Small intestine (tissue), 7 donors: ENCODE measurements around the gene TSPAN9. TPM values are rescaled to one million over a fixed set of nuclear protein-coding genes. Genes with fewer than 3 reads are reported as not detected.

Source experiments
- DNase-seq, 2 donors: peaks; one replicate each; pipeline versions ENCODE4 v3.0.0 to v3.0.0-alpha.2; 2013
- FAIRE-seq: peaks from 2 replicates; lab custom pipeline; 2012; peaks lifted over from hg19 to GRCh38; lab: Jason Lieb, UNC
- H3K27ac ChIP-seq, 3 donors: one replicate each; pipeline ENCODE4 v1.5.1; 2013; ENCODE audit warnings: low read length in 2 of 3, mild to moderate bottlenecking in 2 of 3, control low read depth in 1 of 3, inconsistent platforms in 1 of 3, low read depth in 1 of 3, moderate library complexity in 1 of 3
- H3K27me3 ChIP-seq, 3 donors: one replicate each; pipeline ENCODE4 v1.6.1; 2013; ENCODE audit warnings: low read length in 3 of 3, inconsistent platforms in 1 of 3; ENCODE audit not compliant: control insufficient read depth in 3 of 3, insufficient read depth in 3 of 3
- H3K36me3 ChIP-seq, 3 donors: one replicate each; pipeline ENCODE4 v1.6.1; 2013; ENCODE audit warnings: low read length in 3 of 3, inconsistent platforms in 1 of 3, low read depth in 1 of 3, mild to moderate bottlenecking in 1 of 3, moderate library complexity in 1 of 3; ENCODE audit not compliant: control insufficient read depth in 3 of 3, insufficient read depth in 2 of 3
- H3K4me1 ChIP-seq, 3 donors: one replicate each; pipeline ENCODE4 v1.6.1; 2013; ENCODE audit warnings: low read length in 2 of 3, inconsistent platforms in 1 of 3, low read depth in 1 of 3, mild to moderate bottlenecking in 1 of 3, moderate library complexity in 1 of 3; ENCODE audit not compliant: control insufficient read depth in 3 of 3, insufficient read depth in 2 of 3
- H3K4me3 ChIP-seq, 3 donors: one replicate each; pipeline ENCODE4 v1.5.1; 2013; ENCODE audit warnings: low read length in 3 of 3, control low read depth in 1 of 3, inconsistent platforms in 1 of 3, low read depth in 1 of 3, mild to moderate bottlenecking in 1 of 3, moderate library complexity in 1 of 3
- H3K9me3 ChIP-seq, 2 donors: one replicate each; pipeline ENCODE4 v1.6.1; 2013; ENCODE audit warnings: low read depth in 1 of 2, low read length in 1 of 2; ENCODE audit not compliant: control insufficient read depth in 2 of 2, insufficient read depth in 1 of 2
- WGBS, 3 donors: extraction: QIAGEN DNeasy Blood & Tissue Kit; methylation state at CpG; one replicate each; pipeline ENCODE4 v1.1.7; 2013; 5-methylcytosine and 5-hydroxymethylcytosine counted together
- polyA plus RNA-seq, 4 donors: library from polyadenylated mRNA; stranded (reverse) in 3 of 4; unstranded in 1 of 4; fragments of 200-250 nt in 3 of 4; fragments of 120-200 nt in 1 of 4; gene quantifications; one replicate each; pipeline versions ENCODE4 v1.2.1 to v1.2.3, GENCODE V29; 2013
- donor health status: healthy with polysubstance abuse.
- donor health status: control.
- donor health status: control.
- donor health status: Bipolar disorder and iron deficiency.
- donor health status: healthy.

Gene TSPAN9
- polyA plus RNA-seq, 4 donors, result 1.3 to 25.5 (median 12.8) TPM

DNA sequence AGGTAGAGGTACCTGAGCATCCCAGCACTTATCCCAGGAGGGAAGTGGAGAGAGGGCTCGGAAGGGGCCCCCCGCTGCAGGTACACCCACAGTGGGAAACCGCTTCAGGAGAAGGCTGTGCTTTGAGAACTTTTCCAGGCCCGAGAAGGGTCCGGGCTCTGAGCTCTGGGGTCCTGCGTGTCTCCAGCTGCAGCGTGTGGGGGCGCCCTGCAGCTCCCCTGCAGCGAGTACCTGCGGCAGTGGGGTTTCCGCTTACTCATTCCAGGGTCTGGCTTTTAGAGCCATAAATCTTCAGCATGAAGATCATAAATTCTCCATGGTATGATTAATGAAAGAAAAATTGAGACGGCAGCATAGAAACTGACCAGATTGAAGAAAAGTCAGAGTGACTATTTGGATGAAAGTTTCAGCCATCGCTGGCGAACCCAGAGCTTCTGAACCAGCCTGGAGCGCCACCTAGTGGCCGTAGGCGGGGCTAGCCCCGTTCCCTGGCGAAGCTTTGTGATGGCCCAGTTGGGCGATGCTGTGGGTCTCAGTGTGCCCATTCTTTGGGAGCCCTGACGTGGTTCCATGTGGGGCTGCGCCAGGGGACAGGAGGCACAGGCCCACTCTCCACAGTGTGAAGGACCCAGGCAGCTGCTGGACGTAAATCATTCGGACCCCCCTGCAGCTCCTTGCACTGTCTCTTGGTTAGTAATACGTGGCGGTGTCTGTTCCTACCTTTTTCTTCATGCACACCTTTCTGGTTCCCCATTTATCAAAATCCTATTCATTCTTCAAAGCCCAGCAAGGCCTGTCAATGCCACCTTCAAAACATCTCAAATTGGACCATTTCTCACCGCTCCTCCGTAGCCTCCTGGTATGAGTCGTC lies 198.2 kb downstream of the TSPAN9 start:
- FAIRE-seq (no peak), DNase-seq (peak; percentile 45 to 74)
- peaks cover 0 to 12% (median 0%) of the 10 kb centered on the region in 3 donors for H3K36me3 ChIP-seq
- no peaks in the 10 kb centered on the region for H3K9me3 ChIP-seq
- 46 to 49% (median 48%) methylated on average over 29 of the region's 29 CpGs for WGBS, 3 donors
- H3K27me3 ChIP-seq, result no peaks in the 10 kb centered on the region
- H3K4me3 ChIP-seq, result no peak overlapping the region
- H3K4me1 ChIP-seq, result no peaks in the 10 kb centered on the region
- H3K27ac ChIP-seq, result no peak overlapping the region

DNA sequence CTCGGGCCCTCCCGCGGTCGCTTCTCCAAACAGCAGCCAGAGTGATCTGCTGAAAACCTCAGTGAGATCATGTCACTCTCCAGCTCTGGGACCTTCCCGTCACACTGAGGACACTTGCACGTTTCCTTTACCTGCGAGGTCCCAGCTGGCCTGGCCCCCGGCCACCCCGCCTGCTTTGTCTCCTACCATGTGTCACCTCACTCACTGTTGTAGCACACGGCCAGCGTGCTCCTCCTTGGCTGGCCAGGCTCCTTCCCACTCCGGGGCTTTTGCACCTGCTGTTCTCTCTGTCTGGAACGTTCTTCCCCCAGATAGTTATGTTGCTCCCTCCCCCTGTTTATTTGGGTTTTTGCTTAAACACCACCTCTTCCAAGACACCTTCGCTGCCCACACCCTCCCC lies 199.0 kb downstream of the TSPAN9 start:
- Histone ChIP-seq H3K27me3 (no peaks in the 10 kb centered on the region), H3K27ac (no peak overlapping the region), H3K4me3 (no peak overlapping the region), H3K9me3 (no peaks in the 10 kb centered on the region), H3K4me1 (no peaks in the 10 kb centered on the region), H3K36me3 (peaks cover 0 to 16% (median 0%) of the 10 kb centered on the region in 3 donors)
- WGBS, 3 donors, result 87 to 91% (median 90%) methylated on average over 14 of the region's 14 CpGs
- DNase-seq, result no peak
- no peak for FAIRE-seq

DNA sequence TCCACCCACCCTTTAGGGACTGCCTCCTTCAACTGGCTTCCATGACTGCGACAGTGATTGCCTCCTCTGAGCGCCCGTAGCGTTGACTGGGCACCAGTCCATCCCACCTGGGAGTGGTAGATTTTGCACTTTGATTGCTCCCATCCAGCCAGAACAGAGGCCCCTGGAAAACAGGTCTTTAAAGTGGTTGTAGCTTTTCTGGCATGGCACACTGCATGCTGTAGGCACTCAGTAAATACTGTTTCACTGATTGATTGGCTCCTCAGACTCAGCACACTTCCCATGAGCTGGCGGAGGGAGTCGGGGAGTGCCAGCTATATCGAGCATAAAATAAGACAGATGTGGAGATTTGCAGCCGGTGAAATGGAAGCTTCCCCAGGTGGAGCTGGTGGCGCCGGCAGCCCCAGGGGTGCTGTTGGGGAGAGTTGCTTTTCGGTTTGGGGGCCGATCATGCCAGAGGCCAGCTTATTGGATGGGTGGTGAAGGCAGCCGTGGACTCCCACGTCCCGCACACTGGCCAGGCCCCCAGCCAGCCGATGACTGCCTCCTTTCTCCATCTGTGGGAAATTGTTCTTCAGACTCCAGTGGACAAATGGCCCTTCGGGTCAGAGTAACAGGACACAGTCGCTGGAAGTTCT lies 200.2 kb downstream of the TSPAN9 start:
- FAIRE-seq (no peak), DNase-seq (no peak)
- no peaks in the 10 kb centered on the region for H3K4me1 ChIP-seq
- no peaks in the 10 kb centered on the region for H3K27me3 ChIP-seq
- no peaks in the 10 kb centered on the region for H3K9me3 ChIP-seq
- no peak overlapping the region for H3K27ac ChIP-seq
- H3K4me3 ChIP-seq, result no peak overlapping the region
- peaks cover 0 to 26% (median 0%) of the 10 kb centered on the region in 3 donors for H3K36me3 ChIP-seq
- WGBS, 3 donors, result 73 to 88% (median 74%) methylated on average over 18 of the region's 18 CpGs

DNA sequence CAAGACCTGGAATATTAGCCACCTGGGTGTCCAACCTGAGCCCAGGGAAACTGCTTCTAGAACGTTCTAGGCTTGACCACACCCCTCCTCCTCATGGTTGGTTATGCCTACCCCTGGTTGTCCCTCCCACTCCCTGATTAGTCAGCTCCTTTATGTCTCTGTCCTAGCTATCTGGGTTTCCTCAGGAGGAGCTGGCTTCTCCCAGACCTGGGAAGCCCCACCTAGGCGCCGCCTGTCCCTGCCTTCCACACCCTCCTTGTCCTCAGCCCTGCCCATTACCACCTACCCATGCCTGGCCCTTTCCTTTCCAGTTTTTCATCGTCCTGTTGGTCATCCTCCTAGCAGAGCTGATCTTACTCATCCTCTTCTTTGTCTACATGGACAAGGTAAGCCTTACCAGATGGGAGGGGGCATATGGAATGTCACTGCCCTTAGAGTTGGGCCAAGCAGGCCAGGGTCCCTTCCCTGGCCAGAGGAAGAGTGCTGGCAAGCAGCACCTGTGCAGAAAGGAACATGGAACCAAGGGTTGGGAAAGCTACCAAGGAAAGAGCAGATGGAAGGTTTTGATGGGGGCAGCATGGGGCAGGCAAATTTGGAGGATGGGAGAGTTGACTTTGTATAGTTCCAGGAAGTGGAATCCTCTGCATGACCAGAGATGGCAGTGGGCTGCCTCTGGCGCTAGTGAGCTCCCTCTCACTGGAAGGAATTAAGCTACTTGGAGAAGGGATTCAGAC lies 201.7 kb downstream of the TSPAN9 start:
- H3K4me1 ChIP-seq, result no peaks in the 10 kb centered on the region
- H3K27me3 ChIP-seq, result no peaks in the 10 kb centered on the region
- H3K9me3 ChIP-seq, result no peaks in the 10 kb centered on the region
- H3K4me3 ChIP-seq, result no peak overlapping the region
- peaks cover 0 to 34% (median 0%) of the 10 kb centered on the region in 3 donors for H3K36me3 ChIP-seq
- H3K27ac ChIP-seq, result no peak overlapping the region
- DNase-seq (no peak), FAIRE-seq (no peak)
- 72 to 83% (median 81%) methylated on average over 5 of the region's 5 CpGs for WGBS, 3 donors

DNA sequence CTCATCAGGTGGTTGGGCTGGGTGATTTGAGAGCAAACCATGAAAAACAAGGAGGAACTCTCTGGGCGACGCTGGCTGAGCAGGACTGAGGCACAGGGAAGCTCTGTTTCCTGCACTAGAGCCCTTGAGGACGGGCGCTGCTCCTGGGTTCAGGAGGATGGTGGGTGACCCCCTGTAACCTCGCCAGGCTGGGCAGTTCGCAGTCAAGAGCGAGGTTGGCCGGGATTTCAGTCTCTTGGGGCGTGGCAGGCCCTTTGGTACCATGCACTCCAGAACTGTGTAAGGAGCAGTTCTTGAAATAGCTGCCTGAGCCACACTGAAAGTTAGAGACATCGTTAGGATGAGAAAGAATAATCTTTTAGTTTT lies 202.2 kb downstream of the TSPAN9 start:
- H3K27ac ChIP-seq, result no peak overlapping the region
- no peak for DNase-seq
- H3K27me3 ChIP-seq, result no peaks in the 10 kb centered on the region
- no peak for FAIRE-seq
- peaks cover 0 to 40% (median 0%) of the 10 kb centered on the region in 3 donors for H3K36me3 ChIP-seq
- H3K9me3 ChIP-seq, result no peaks in the 10 kb centered on the region
- no peaks in the 10 kb centered on the region for H3K4me1 ChIP-seq
- H3K4me3 ChIP-seq, result no peak overlapping the region
- 70 to 77% (median 71%) methylated on average over 10 of the region's 10 CpGs for WGBS, 3 donors

DNA sequence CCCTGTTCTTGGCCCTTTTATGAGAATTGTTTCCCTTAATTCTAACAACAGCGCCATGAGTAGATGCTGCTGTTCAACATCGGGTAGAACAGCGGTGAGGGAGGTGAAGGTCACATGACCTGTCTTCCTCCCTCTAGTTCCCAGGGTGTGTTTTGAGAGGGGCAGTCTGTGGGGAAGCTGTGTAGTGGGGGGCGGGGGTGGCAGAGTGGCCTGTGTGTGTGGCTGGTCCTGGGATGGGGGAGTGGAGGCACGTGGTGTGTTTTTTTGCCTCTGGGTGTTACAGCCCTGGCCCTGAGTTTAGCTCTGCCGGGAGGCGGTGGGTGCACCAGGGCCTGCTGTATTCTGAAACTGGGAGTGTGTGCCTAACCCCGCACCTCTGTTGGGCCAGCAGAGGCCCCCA lies 202.7 kb downstream of the TSPAN9 start:
- Histone ChIP-seq H3K4me3 (no peak overlapping the region), H3K36me3 (peaks cover 0 to 43% (median 0%) of the 10 kb centered on the region in 3 donors), H3K27me3 (no peaks in the 10 kb centered on the region), H3K27ac (no peak overlapping the region), H3K9me3 (no peaks in the 10 kb centered on the region), H3K4me1 (no peaks in the 10 kb centered on the region)
- WGBS, 3 donors, result 72 to 86% (median 82%) methylated on average over 5 to 8 of the region's 8 CpGs
- FAIRE-seq, result no peak
- DNase-seq, result no peak

DNA sequence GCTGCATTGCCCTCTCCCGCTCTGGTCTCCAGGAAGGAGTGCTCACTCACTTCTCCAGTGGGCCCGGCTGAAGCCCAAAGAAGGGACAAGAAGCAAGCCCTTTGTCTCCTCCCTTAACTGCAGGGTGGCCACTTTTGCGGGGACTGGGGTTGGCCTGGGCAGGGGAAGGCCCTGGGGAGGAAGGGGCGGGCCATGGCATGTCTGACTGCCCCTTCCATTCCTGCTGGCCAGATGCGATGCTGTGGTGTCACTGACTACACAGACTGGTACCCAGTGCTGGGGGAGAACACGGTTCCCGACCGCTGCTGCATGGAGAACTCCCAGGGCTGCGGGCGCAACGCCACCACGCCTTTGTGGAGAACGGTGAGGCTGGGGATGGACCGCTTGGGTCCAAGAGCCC lies 203.8 kb downstream of the TSPAN9 start:
- 93 to 98% (median 96%) methylated on average over 13 to 14 of the region's 14 CpGs for whole genome bisulfite sequencing, 3 donors
- Histone ChIP-seq H3K27ac (no peak overlapping the region), H3K4me3 (no peak overlapping the region), H3K4me1 (no peaks in the 10 kb centered on the region), H3K36me3 (peaks cover 0 to 49% (median 0%) of the 10 kb centered on the region in 3 donors), H3K27me3 (no peaks in the 10 kb centered on the region), H3K9me3 (no peaks in the 10 kb centered on the region)
- DNase-seq (no peak), FAIRE-seq (no peak)
